Measurements from ENCODE around the gene PTPRN2. TPM values are rescaled to one million over a fixed set of nuclear protein-coding genes. Genes with fewer than 3 reads are reported as not detected.

PTPRN2 gene
- total and polyA plus RNA-seq, 2 of the 13 experiments (the other 11 are each of a cell fraction or from before 2014, with no cell fraction given) = 2.5 to 24.2 TPM

GRCh38 chr7:157712666-157713235 lies 874.9 kb downstream of the PTPRN2 start (continued):
- no peak for TF ChIP-seq GPBP1L1 (CRISPR knock-in tag; IDR thresholded peaks at IDR 0.05)
- no peak for TF ChIP-seq CCAR2 (optimal IDR thresholded peaks at IDR 0.05; ENCODE audit: low read depth, low read length)
- TF ChIP-seq DRAP1 (CRISPR knock-in tag; IDR thresholded peaks at IDR 0.05) = no peak
- no peak for TF ChIP-seq ZNF124 (CRISPR knock-in tag; IDR thresholded peaks at IDR 0.05)
- TF ChIP-seq GMEB2 (CRISPR knock-in tag; IDR thresholded peaks at IDR 0.05; ENCODE audit: low read depth) = no peak
- no peak for TF ChIP-seq SIX1 (CRISPR knock-in tag; IDR thresholded peaks at IDR 0.05; ENCODE audit: borderline replicate concordance)
- TF ChIP-seq MBNL3 (CRISPR knock-in tag; conservative IDR thresholded peaks at IDR 0.05) = no peak
- TF ChIP-seq ZNF335 (CRISPR knock-in tag; IDR thresholded peaks at IDR 0.05) = no peak
- TF ChIP-seq RBM22 (optimal IDR thresholded peaks at IDR 0.05; ENCODE audit: low read length) = no peak

- Histone ChIP-seq H3K79me2 (ENCODE audit: insufficient read depth, low read length) (no peaks in the 10 kb centered on the region), H3K36me3 (replicated peaks in 1 of 2; ENCODE audit: control insufficient read depth in 1 of 2, insufficient read depth in 2 of 2, low read length in 2 of 2) (no peaks in the 10 kb centered on the region), H3K27me3 (ENCODE audit: control insufficient read depth in 1 of 2, insufficient read depth in 2 of 2, low read length in 2 of 2) (peaks cover 2 to 44% of the 10 kb centered on the region in 2 experiments; a peak in 4 of 5 replicates), H3K9ac (ENCODE audit: insufficient read depth, low read depth, low read length) (no peak overlapping the region), H3K4me2 (ENCODE audit: low read depth, low read length) (no peak overlapping the region), H3K4me3 (replicated peaks in 1 of 3; ENCODE audit: insufficient read depth in 1 of 3, low read depth in 2 of 3, low read length in 3 of 3) (no peak overlapping the region), H3K4me1 (ENCODE audit: insufficient read depth, low read length) (no peaks in the 10 kb centered on the region), H3K27ac (ENCODE audit: extremely low read length, insufficient read depth, low read length) (no peak overlapping the region), H2AFZ (ENCODE audit: low read length) (no peak overlapping the region), H4K20me1 (ENCODE audit: insufficient read depth, low read length) (peaks cover 9% of the 10 kb centered on the region; the same call in 1 of the 2 replicates), H3K9me3 (ENCODE audit: low read length) (no peaks in the 10 kb centered on the region)
- intact Hi-C loops (cut with micrococcal nuclease; ENCODE audit: unreplicated experiment) (no loop called here), in situ Hi-C loops (cut with HindIII; ENCODE audit: extremely low pct_ligation_motif_present, low pct_unique_long_range_greater_than_20kb) (no loop called here)
- FAIRE-seq = no peak
- ATAC-seq = no peak
- DNase-seq (ENCODE audit: low spot score) = no peak
- ChIA-PET CTCF (ENCODE audit: low intra/inter-chr PET ratio, low total read pairs) (no interaction called here), POLR2A (no interaction called here)
- 44% methylated on average over 7 of the region's 27 CpGs for WGBS (ENCODE audit: low lambda C conversion rate)
- BruUV-seq (replicated peaks) = no TSS peak
- TF ChIP-seq ZNF501 (CRISPR knock-in tag; IDR thresholded peaks at IDR 0.05) = no peak
- no peak for TF ChIP-seq ZNF790 (CRISPR knock-in tag; IDR thresholded peaks at IDR 0.05; ENCODE audit: borderline replicate concordance)
- TF ChIP-seq ZKSCAN5 (CRISPR knock-in tag; IDR thresholded peaks at IDR 0.05) = no peak
- no peak for TF ChIP-seq ZFP41 (CRISPR knock-in tag; IDR thresholded peaks at IDR 0.05; ENCODE audit: borderline replicate concordance)
- TF ChIP-seq ZNF780A (CRISPR knock-in tag; IDR thresholded peaks at IDR 0.05) = no peak
- TF ChIP-seq ESRRA (CRISPR knock-in tag; IDR thresholded peaks at IDR 0.05; ENCODE audit: low read depth) = no peak
- TF ChIP-seq ZNF609 (CRISPR knock-in tag; IDR thresholded peaks at IDR 0.05; ENCODE audit: borderline replicate concordance) = no peak
Observed at GRCh38 chr7:157711353-157711888, 876.2 kb downstream of the PTPRN2 start.
